GM23338 (cell line): ENCODE data around the gene PSMD12. TPM values are rescaled to one million over a fixed set of nuclear protein-coding genes. Genes with fewer than 3 reads are reported as not detected.
A peak's percentile ranks its signal among the peaks of the same experiment; 100 is the strongest.

Source experiments
- ATAC-seq: fragments of 200-7000 bp; cut with Tn5 transposase; 3 replicates; pipeline ENCODE4 v1.9.1; 2020
- DNase-seq: peaks from one replicate; pipeline ENCODE4 v3.0.0-alpha.2; 2015; ENCODE audit warnings: low spot score
- H2AFZ ChIP-seq: fragments of 200-600 bp; sonication (generic); 2 replicates; pipeline ENCODE4 v1.8.0; 2016; ENCODE audit warnings: antibody characterized with exemption, mild to moderate bottlenecking, moderate library complexity
- H3F3A ChIP-seq: fragments of 200-600 bp; sonication (generic); replicated peaks from 2 replicates; pipeline ENCODE4 v1.8.0; 2017; ENCODE audit warnings: antibody characterized with exemption, mixed run types, low read depth
- H3K27ac ChIP-seq: fragments of 200-600 bp; sonication (generic); 2 replicates; pipeline ENCODE4 v1.6.1; 2016; ENCODE audit warnings: low read depth
- H3K27me3 ChIP-seq: fragments of 200-600 bp; sonication (generic); 2 replicates; pipeline ENCODE4 v1.8.0; 2016; ENCODE audit warnings: mild to moderate bottlenecking, mixed run types, moderate library complexity; ENCODE audit not compliant: insufficient read depth
- H3K36me3 ChIP-seq: fragments of 200-600 bp; sonication (generic); 2 replicates; pipeline ENCODE4 v1.8.0; 2016; ENCODE audit warnings: mild to moderate bottlenecking; ENCODE audit not compliant: insufficient read depth
- H3K4me1 ChIP-seq: fragments of 200-600 bp; sonication (generic); 2 replicates; pipeline ENCODE4 v1.8.0; 2016; ENCODE audit warnings: mild to moderate bottlenecking, moderate library complexity; ENCODE audit not compliant: insufficient read depth
- H3K4me2 ChIP-seq: fragments of 200-600 bp; sonication (generic); 2 replicates; pipeline ENCODE4 v1.7.1; 2017; ENCODE audit warnings: mixed run types
- H3K4me3 ChIP-seq: fragments of 200-600 bp; sonication (generic); 2 replicates; pipeline ENCODE4 v1.6.1; 2016; ENCODE audit warnings: mixed run types
- H3K79me2 ChIP-seq: fragments of 200-600 bp; sonication (generic); replicated peaks from 2 replicates; pipeline ENCODE4 v1.8.0; 2017; ENCODE audit warnings: mild to moderate bottlenecking; ENCODE audit not compliant: insufficient read depth
- H3K9me2 ChIP-seq: fragments of 200-600 bp; sonication (generic); 2 replicates; pipeline ENCODE4 v1.8.0; 2017; ENCODE audit not compliant: insufficient read depth
- H4K20me1 ChIP-seq: fragments of 200-600 bp; sonication (generic); replicated peaks from 2 replicates; pipeline ENCODE4 v1.8.0; 2017; ENCODE audit warnings: mild to moderate bottlenecking; ENCODE audit not compliant: insufficient read depth
- H3K27ac Mint-ChIP-seq: 2 replicates; pipeline ENCODE4 v1.8.0; 2020; ENCODE audit warnings: inconsistent platforms, mild to moderate bottlenecking, moderate library complexity, mixed read lengths
- H3K27me3 Mint-ChIP-seq: 3 replicates; pipeline ENCODE4 v1.8.0; 2022; ENCODE audit warnings: low read depth, mild to moderate bottlenecking, moderate library complexity, mixed read lengths, inconsistent platforms; ENCODE audit not compliant: insufficient read depth, poor library complexity
- H3K36me3 Mint-ChIP-seq: 3 replicates; pipeline ENCODE4 v1.8.0; 2021; ENCODE audit warnings: low read depth, mild to moderate bottlenecking, inconsistent platforms, moderate library complexity, mixed read lengths
- H3K4me1 Mint-ChIP-seq: 3 replicates; pipeline ENCODE4 v1.8.0; 2020; ENCODE audit warnings: mild to moderate bottlenecking, inconsistent platforms, mixed read lengths
- H3K4me3 Mint-ChIP-seq: 3 replicates; pipeline ENCODE4 v1.8.0; 2021; ENCODE audit warnings: moderate library complexity, mild to moderate bottlenecking, inconsistent platforms, mixed read lengths
- H3K9me3 Mint-ChIP-seq: 3 replicates; pipeline ENCODE4 v1.8.0; 2020; ENCODE audit warnings: moderate library complexity, mild to moderate bottlenecking, inconsistent platforms, mixed read lengths
- EZH2phosphoT487 ChIP-seq: fragments of 200-600 bp; sonication (generic); IDR thresholded peaks from one replicate; pipeline ENCODE4 v1.8.1; 2018; ENCODE audit warnings: antibody characterized with exemption; ENCODE audit not compliant: unreplicated experiment
- polyA plus RNA-seq: library from polyadenylated mRNA; unstranded; fragments of >200 nt; fragmentation: Nextera tagmentation; extraction: Ambion mirVana; gene quantifications from 2 replicates; pipeline ENCODE4 v1.2.1, GENCODE V29; 2016
- total RNA-seq: library from RNA; depleted of rRNA; stranded (reverse); fragments of >200 nt; shearing (Covaris generic); gene quantifications from 2 replicates; pipeline ENCODE4 v1.2.3, GENCODE V29; 2014
- TF ChIP-seq, protein P1 (sequence below): IDR thresholded peaks from 2 replicates; pipeline ENCODE4 v1.6.1; 2016; ENCODE audit warnings: antibody characterized with exemption
- TF ChIP-seq, protein P2 (sequence below), 2 experiments: fragments of 200-600 bp in 1 of 2; sonication (generic) in 1 of 2; conservative IDR thresholded peaks; 2 replicates each; pipeline versions ENCODE4 v1.5.1 to v1.6.1; 2016 to 2017; ENCODE audit warnings: antibody characterized with exemption in 2 of 2, low read depth in 2 of 2, mild to moderate bottlenecking in 2 of 2, moderate library complexity in 1 of 2
- TF ChIP-seq, protein P3 (sequence below): IDR thresholded peaks from one replicate; pipeline ENCODE4 v1.6.1; 2018; ENCODE audit warnings: antibody characterized with exemption; ENCODE audit not compliant: unreplicated experiment

The PSMD12 gene
- total and polyA plus RNA-seq, 2 experiments from 2014 or later = 73.7 to 146 TPM

DNA sequence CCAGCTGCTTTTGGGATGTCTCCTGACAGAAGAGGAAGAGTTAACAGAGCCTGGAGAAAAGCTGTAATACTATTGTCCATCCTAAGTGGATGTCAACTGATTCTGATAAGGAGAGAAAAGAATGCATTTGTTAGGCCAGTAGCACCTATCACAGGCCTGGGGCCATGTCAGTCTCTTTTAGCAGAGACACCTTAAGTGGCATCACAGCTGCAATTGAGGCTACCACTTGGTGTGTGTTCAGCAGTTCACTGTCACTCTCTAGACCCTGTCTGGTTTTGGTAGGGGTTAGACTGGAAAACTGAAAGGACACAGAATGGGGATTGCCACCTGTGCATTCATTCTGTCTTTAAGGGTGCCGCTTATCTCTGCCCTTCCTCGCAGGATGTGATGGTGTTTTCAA lies 42.0 kb downstream of the PSMD12 start (continued):
- TF ChIP-seq, protein P1, sequence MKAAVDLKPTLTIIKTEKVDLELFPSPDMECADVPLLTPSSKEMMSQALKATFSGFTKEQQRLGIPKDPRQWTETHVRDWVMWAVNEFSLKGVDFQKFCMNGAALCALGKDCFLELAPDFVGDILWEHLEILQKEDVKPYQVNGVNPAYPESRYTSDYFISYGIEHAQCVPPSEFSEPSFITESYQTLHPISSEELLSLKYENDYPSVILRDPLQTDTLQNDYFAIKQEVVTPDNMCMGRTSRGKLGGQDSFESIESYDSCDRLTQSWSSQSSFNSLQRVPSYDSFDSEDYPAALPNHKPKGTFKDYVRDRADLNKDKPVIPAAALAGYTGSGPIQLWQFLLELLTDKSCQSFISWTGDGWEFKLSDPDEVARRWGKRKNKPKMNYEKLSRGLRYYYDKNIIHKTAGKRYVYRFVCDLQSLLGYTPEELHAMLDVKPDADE = no peak
- TF ChIP-seq, protein P2, sequence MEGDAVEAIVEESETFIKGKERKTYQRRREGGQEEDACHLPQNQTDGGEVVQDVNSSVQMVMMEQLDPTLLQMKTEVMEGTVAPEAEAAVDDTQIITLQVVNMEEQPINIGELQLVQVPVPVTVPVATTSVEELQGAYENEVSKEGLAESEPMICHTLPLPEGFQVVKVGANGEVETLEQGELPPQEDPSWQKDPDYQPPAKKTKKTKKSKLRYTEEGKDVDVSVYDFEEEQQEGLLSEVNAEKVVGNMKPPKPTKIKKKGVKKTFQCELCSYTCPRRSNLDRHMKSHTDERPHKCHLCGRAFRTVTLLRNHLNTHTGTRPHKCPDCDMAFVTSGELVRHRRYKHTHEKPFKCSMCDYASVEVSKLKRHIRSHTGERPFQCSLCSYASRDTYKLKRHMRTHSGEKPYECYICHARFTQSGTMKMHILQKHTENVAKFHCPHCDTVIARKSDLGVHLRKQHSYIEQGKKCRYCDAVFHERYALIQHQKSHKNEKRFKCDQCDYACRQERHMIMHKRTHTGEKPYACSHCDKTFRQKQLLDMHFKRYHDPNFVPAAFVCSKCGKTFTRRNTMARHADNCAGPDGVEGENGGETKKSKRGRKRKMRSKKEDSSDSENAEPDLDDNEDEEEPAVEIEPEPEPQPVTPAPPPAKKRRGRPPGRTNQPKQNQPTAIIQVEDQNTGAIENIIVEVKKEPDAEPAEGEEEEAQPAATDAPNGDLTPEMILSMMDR (conservative IDR thresholded peaks at IDR 0.05; ENCODE audit: low read depth in 2 of 2) = no peak

DNA sequence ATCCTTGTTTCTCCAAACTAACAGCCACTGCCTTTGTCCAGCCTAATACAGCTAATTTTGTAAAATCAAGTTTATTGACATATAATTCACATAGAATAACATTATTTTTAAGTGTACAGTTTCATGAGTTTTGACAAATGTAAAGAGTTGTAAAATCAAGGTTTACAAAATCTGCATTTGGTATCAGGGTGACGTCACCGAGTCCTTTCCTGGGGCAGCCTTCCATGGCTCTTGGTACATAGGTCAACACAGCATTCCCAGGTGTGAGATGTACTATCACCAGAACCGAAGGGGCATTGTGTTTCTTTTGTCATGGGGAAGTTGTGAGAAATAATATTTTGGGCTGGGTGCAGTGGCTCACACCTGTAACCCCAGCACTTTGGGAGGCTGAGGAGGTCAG lies 42.9 kb downstream of the PSMD12 start:
- Histone ChIP-seq H4K20me1 (no peaks in the 10 kb centered on the region), H3K4me1 (peaks cover 5% of the 10 kb centered on the region; the same call in 1 of the 2 replicates), H3K79me2 (no peaks in the 10 kb centered on the region), H3F3A (no peaks in the 10 kb centered on the region), H3K27ac (no peak overlapping the region), H2AFZ (no peak overlapping the region), H3K27me3 (no peaks in the 10 kb centered on the region), H3K36me3 (no peaks in the 10 kb centered on the region), H3K9me2 (no peaks in the 10 kb centered on the region), H3K4me3 (no peak overlapping the region), H3K4me2 (no peak overlapping the region)
- peaks cover 2% of the 10 kb centered on the region for H3K27me3 Mint-ChIP-seq
- H3K27ac Mint-ChIP-seq = no peak overlapping the region
- no peak overlapping the region for H3K4me3 Mint-ChIP-seq
- H3K36me3 Mint-ChIP-seq = no peaks in the 10 kb centered on the region
- DNase-seq = no peak
- H3K9me3 Mint-ChIP-seq = peaks cover 4% of the 10 kb centered on the region; the same call in 1 of the 3 replicates
- ATAC-seq = no peak
- H3K4me1 Mint-ChIP-seq = peaks cover 6% of the 10 kb centered on the region
- TF ChIP-seq EZH2phosphoT487 = no peak

DNA sequence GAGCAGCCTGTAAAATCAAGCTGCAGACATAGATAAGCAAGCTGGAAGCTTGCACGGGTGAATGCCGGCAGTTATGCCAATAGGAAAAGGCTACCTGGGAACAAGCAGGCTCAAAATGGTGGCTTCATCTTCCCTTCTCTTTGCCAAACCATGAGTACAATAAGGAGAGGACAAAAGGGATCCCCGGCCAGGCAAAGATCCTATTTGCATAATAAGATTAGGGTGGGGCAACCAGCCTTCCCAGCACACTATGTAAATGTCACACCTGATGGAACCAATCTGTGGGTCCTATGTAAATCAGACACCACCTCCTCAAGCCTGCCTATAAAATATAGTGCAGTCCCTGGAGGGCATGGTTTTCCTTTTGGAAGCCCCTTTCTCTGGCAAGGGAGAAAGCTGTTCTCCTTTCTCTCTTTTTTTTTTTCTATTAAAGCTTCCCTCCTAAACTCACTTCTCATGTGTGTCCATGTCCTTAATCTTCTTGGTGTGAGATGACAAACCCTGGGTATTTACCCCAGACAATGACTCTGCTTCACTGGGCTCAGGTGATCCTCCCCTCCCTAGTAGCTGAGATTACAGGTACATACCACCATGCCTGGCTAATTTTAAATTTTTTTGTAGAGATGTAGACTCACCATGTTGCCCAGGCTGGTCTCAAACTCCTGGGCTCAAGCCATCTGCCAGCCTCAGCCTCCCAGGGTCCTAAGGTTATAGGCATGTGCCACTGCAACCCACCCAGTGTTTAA lies 44.2 kb downstream of the PSMD12 start:
- Mint-ChIP-seq H3K9me3 (no peaks in the 10 kb centered on the region), H3K4me3 (no peak overlapping the region), H3K27me3 (peaks cover 2% of the 10 kb centered on the region), H3K4me1 (peaks cover 6% of the 10 kb centered on the region), H3K36me3 (no peaks in the 10 kb centered on the region), H3K27ac (peak overlapping the region; percentile 39; the same call in 1 of the 2 replicates)
- Histone ChIP-seq H3K79me2 (no peaks in the 10 kb centered on the region), H3K4me2 (peak overlapping the region; percentile 4; the same call in 1 of the 2 replicates), H3F3A (no peaks in the 10 kb centered on the region), H2AFZ (0 out of 2 replicates have a peak overlapping the region, but pooled peaks have one; percentile 1), H3K27me3 (no peaks in the 10 kb centered on the region), H3K36me3 (no peaks in the 10 kb centered on the region), H3K27ac (peak overlapping the region; percentile 52; the same call in 1 of the 2 replicates), H3K9me2 (no peaks in the 10 kb centered on the region), H3K4me1 (peaks cover 5% of the 10 kb centered on the region; the same call in 1 of the 2 replicates), H3K4me3 (0 out of 2 replicates have a peak overlapping the region, but pooled peaks have one; percentile 15), H4K20me1 (no peaks in the 10 kb centered on the region)
- DNase-seq (peak; percentile 84), ATAC-seq (peak; percentile 98)
- TF ChIP-seq, protein P3, sequence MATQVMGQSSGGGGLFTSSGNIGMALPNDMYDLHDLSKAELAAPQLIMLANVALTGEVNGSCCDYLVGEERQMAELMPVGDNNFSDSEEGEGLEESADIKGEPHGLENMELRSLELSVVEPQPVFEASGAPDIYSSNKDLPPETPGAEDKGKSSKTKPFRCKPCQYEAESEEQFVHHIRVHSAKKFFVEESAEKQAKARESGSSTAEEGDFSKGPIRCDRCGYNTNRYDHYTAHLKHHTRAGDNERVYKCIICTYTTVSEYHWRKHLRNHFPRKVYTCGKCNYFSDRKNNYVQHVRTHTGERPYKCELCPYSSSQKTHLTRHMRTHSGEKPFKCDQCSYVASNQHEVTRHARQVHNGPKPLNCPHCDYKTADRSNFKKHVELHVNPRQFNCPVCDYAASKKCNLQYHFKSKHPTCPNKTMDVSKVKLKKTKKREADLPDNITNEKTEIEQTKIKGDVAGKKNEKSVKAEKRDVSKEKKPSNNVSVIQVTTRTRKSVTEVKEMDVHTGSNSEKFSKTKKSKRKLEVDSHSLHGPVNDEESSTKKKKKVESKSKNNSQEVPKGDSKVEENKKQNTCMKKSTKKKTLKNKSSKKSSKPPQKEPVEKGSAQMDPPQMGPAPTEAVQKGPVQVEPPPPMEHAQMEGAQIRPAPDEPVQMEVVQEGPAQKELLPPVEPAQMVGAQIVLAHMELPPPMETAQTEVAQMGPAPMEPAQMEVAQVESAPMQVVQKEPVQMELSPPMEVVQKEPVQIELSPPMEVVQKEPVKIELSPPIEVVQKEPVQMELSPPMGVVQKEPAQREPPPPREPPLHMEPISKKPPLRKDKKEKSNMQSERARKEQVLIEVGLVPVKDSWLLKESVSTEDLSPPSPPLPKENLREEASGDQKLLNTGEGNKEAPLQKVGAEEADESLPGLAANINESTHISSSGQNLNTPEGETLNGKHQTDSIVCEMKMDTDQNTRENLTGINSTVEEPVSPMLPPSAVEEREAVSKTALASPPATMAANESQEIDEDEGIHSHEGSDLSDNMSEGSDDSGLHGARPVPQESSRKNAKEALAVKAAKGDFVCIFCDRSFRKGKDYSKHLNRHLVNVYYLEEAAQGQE = no peak
- TF ChIP-seq, protein P1 = no peak
